DOHH2 (cell line): ENCODE measurements around the gene TAPBP.
A peak's percentile ranks its signal among the peaks of the same experiment; 100 is the strongest.
"Not testable (repeated sequence)": the region's sequence is repeated elsewhere in the genome, so short reads cannot be mapped to it uniquely, and the experiment has no call there.

Source experiments
- H3F3A ChIP-seq: fragments of 200-600 bp; sonication (generic), shearing (Covaris generic); 2 replicates; pipeline ENCODE4 v1.6.0; 2016; ENCODE audit warnings: antibody characterized with exemption, mild to moderate bottlenecking; ENCODE audit not compliant: control insufficient read depth, insufficient read depth
- H3K27ac ChIP-seq: fragments of 200-600 bp; sonication (generic); 2 replicates; pipeline ENCODE4 v1.5.1; 2014; ENCODE audit warnings: low read depth, mild to moderate bottlenecking, low read length, moderate library complexity
- H3K27me3 ChIP-seq: fragments of 200-600 bp; sonication (generic); 2 replicates; pipeline ENCODE4 v1.6.1; 2014; ENCODE audit warnings: mild to moderate bottlenecking, low read length, mixed read lengths; ENCODE audit not compliant: control insufficient read depth
- H3K36me3 ChIP-seq: fragments of 200-600 bp; sonication (generic); 2 replicates; pipeline ENCODE4 v1.6.1; 2014; ENCODE audit warnings: mild to moderate bottlenecking, low read length, moderate library complexity, mixed read lengths; ENCODE audit not compliant: control insufficient read depth
- H3K4me1 ChIP-seq: fragments of 200-600 bp; sonication (generic); 2 replicates; pipeline ENCODE4 v1.6.1; 2014; ENCODE audit warnings: mild to moderate bottlenecking, low read length, mixed read lengths; ENCODE audit not compliant: control insufficient read depth
- H3K4me2 ChIP-seq: fragments of 200-600 bp; sonication (generic); 2 replicates; pipeline ENCODE4 v1.6.0; 2014; ENCODE audit warnings: mild to moderate bottlenecking, low read length, moderate library complexity
- H3K4me3 ChIP-seq: fragments of 200-600 bp; sonication (generic); 2 replicates; pipeline ENCODE4 v1.5.1; 2014; ENCODE audit warnings: mild to moderate bottlenecking, low read length, mixed read lengths
- H3K79me2 ChIP-seq: fragments of 200-600 bp; sonication (generic); 2 replicates; pipeline ENCODE4 v1.6.1; 2014; ENCODE audit warnings: mild to moderate bottlenecking, low read length, mixed read lengths; ENCODE audit not compliant: control insufficient read depth
- H3K9me2 ChIP-seq: fragments of 200-600 bp; sonication (generic); replicated peaks from 2 replicates; pipeline ENCODE4 v1.6.1; 2014; ENCODE audit warnings: mild to moderate bottlenecking, low read length, mixed read lengths; ENCODE audit not compliant: control insufficient read depth
- H3K9me3 ChIP-seq: fragments of 200-600 bp; sonication (generic); 2 replicates; pipeline ENCODE4 v1.6.1; 2014; ENCODE audit warnings: antibody characterized with exemption, low read length, mixed read lengths; ENCODE audit not compliant: control insufficient read depth, insufficient read depth
- H4K20me1 ChIP-seq: fragments of 200-600 bp; sonication (generic); 2 replicates; pipeline ENCODE4 v1.6.0; 2014; ENCODE audit warnings: low read depth, mild to moderate bottlenecking, antibody characterized with exemption, low read length, moderate library complexity; ENCODE audit not compliant: control insufficient read depth, insufficient read depth
- CTCF ChIP-seq: fragments of 200-600 bp; sonication (generic); IDR thresholded peaks from one replicate; pipeline ENCODE4 v1.5.1; 2014; ENCODE audit warnings: antibody characterized with exemption, mild to moderate bottlenecking, low read depth, low read length; ENCODE audit not compliant: poor library complexity, severe bottlenecking
- EZH2phosphoT487 ChIP-seq: fragments of 200-600 bp; sonication (generic); IDR thresholded peaks from 2 replicates; pipeline ENCODE4 v1.6.1; 2017; ENCODE audit warnings: borderline replicate concordance, mild to moderate bottlenecking, antibody characterized with exemption, low read length, moderate library complexity, mixed read lengths

Gene TAPBP

DNA sequence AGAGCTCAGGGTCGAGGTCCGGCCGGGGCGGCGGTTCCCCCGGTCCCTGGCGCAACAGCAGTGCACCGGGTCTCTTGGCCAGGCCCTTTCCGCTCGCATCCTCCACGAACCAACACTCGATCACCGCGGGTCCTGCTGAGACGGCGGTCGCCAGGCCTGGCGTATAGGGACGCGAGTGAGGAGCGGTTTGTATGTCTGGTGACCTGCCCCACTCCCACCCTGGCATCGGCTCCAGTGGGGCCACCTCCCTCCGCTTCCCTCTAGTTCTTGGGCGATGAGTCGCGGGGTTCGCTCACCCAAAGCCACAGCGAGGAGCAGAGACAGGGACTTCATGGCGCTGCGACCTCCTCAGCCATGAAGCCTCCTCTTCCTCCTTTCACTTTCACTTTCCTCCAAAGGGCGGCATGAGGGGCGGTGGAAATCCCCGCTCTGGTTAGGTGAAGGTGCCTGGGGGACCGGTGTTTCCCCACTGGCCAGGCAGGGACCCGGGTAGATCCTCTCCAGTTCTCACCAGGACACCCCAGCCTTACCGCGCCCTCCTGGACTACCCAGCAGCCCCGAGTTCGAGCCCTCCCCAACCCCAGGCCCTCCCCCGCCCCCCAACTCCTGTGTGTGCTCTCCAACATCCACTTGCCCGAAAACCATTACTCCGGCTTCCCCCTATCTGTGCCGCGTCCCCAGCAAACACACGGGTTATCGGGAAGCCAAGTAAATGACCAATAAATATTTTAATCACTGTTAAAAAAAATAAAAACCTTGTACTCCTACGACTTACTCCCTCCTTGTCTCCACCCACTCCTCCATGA, at the start of gene TAPBP:
TSS of gene TAPBP (minus strand) at position 370 of the 806 bp plus-strand sequence. CDS start at position 333, 37 bp downstream.
- H3K36me3 ChIP-seq: peaks cover 54% of the 10 kb centered on the region
- peak within 1 kb of the TSS; percentile 91 for H3K4me2 ChIP-seq
- TF ChIP-seq CTCF (no peak), EZH2phosphoT487 (no peak)
- no peaks in the 10 kb centered on the region for H3K9me3 ChIP-seq
- H3K27ac ChIP-seq: peak within 1 kb of the TSS; percentile 93
- peaks cover 6% of the 10 kb centered on the region; the same call in 1 of the 2 replicates for H4K20me1 ChIP-seq
- peaks cover 17% of the 10 kb centered on the region for H3F3A ChIP-seq
- peak within 1 kb of the TSS; percentile 95 for H3K4me3 ChIP-seq
- peaks cover 60% of the 10 kb centered on the region for H3K79me2 ChIP-seq
- H3K27me3 ChIP-seq: no peaks in the 10 kb centered on the region
- H3K4me1 ChIP-seq: peaks cover 39% of the 10 kb centered on the region
- no peaks in the 10 kb centered on the region for H3K9me2 ChIP-seq

- not testable (repeated sequence) for H3K27ac ChIP-seq, H3K9me2 ChIP-seq, H3K4me1 ChIP-seq, H3K4me2 ChIP-seq, H3K9me3 ChIP-seq, H3F3A ChIP-seq, H3K36me3 ChIP-seq, H4K20me1 ChIP-seq, H3K79me2 ChIP-seq, H3K4me3 ChIP-seq, H3K27me3 ChIP-seq
Observed at GRCh38 chr6:33363486-33363885, 49.6 kb upstream of the TAPBP start.

DNA sequence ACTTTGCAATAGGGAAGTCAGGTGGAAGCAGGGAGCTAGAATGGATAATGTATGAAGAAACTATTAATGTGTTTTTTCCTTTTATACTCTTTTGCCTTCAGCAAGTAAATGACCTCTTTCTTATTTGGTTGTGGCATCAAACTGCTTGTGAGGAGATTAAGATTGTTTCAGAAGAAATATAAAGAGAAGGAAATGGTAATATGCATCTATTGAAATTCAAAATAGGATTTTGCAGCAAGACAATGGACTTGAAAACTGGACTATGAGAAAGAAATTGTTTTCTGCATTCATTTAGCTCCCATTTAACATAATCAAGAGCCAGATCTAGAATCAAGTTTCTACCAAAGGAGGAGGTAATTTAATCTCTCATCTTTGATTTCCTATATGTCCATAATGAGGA, 45.5 kb upstream of the TAPBP start:
- Histone ChIP-seq H3K9me3 (no peaks in the 10 kb centered on the region), H3K9me2 (no peaks in the 10 kb centered on the region), H3F3A (no peaks in the 10 kb centered on the region), H3K4me1 (no peaks in the 10 kb centered on the region), H3K79me2 (no peaks in the 10 kb centered on the region), H3K27me3 (peaks cover 5% of the 10 kb centered on the region), H3K4me3 (no peak overlapping the region), H3K36me3 (no peaks in the 10 kb centered on the region), H3K27ac (no peak overlapping the region), H3K4me2 (no peak overlapping the region), H4K20me1 (no peaks in the 10 kb centered on the region)
- TF ChIP-seq EZH2phosphoT487 (no peak), CTCF (no peak)

DNA sequence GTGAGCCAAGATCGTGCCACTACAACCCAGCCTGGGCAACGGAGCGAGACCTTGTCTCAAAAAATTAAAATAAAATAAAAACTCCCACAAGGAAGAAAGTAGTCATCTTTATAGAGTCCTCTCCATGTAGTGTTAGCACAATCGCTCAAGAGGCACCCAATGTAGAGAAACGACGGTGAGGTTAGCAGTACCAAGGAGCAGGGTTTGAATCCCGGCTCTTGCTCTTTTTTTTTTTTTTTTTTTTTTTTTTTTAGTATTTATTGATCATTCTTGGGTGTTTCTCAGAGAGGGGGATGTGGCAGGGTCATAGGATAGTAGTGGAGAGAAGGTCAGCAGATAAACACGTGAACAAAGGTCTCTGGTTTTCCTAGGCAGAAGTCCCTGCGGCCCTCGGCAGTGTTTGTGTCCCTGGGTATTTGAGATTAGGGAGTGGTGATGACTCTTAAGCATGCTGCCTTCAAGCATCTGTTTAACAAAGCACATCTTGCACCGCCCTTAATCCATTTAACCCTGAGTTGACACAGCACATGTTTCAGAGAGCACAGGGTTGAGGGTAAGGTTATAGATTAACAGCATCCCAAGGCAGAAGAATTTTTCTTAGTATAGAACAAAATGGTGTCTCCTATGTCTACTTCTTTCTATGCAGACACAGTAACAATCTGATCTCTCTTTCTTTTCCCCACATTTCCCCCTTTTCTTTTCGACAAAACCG, 43.4 kb upstream of the TAPBP start:
- H4K20me1 ChIP-seq, H3K36me3 ChIP-seq, H3K9me3 ChIP-seq, H3K4me2 ChIP-seq, H3K4me3 ChIP-seq, H3K27ac ChIP-seq, H3K9me2 ChIP-seq, H3K4me1 ChIP-seq, H3K79me2 ChIP-seq, H3F3A ChIP-seq, H3K27me3 ChIP-seq: not testable (repeated sequence)
